Heart left ventricle (tissue), 13 donors: Measurements from ENCODE around the gene THADA.

Source experiments
- POLR2A ChIP-seq, 2 donors: fragments of 450-650 bp; IDR thresholded peaks; one replicate each; pipeline ENCODE4 v1.6.1; 2017; ENCODE audit warnings: antibody characterized with exemption in 2 of 2, mild to moderate bottlenecking in 2 of 2, moderate library complexity in 2 of 2
- TF ChIP-seq, protein P1 (sequence below), 12 donors: fragments of 200-600 bp; sonication (generic) in 4 of 12; IDR thresholded peaks; one replicate each; pipeline versions ENCODE4 v1.5.0 to v1.8.0; 2018 to 2022; ENCODE audit warnings: antibody characterized with exemption in 12 of 12, mild to moderate bottlenecking in 5 of 12
- donor health status: ischemic (EF 13 %, LVEDD 7.1; RV severe dilation, severe dysfunction).
- donor health status: DM: no; HTN: yes; CAD: no.
- donor health status: DM: no; HTN: no; CAD: no.
- donor health status: ischemic (EF 25% LVEDD 6.9; RV normal size, moderate dysfunction).
- donor health status: ischemic (EF 25% LVEDD 5.7; RV mildly dilated, moderate dysfunction).
- donor health status: ischemic (EF 35%, LVEDD 5.7; RV mildly dilated, moderate dysfunction).
- donor health status: nonischemic (EF 11% LVEDD 7.7; RV severe dilation, severe dysfunction).
- donor health status: DM: yes; HTN: yes; CAD: no.
- donor health status: PGD.
- donor health status: ischemic (EF 29% LVEDD 5.4; RV normal size, mild dysfunction).
- donor health status: nonischemic (EF 23%, LVEDD 6.1; RV moderate dilation, normal function).

DNA sequence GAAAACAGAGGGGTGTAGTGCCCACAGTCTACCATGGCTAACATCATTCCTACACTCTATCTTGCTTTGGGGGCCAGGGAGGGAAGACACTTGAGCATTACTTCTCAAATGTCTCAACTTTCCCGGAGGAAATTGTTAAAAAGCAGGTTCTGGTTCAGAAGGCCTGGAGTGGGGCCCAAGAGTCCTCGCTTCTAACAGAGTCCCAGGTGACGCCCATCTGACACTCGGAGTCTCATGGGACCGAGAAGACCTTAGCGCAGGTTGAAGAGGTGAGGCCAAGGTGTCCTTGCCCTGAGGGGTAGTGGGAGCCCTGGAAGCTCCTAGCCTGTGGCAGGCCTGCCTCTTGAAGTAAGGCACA is 409.5 kb downstream of the THADA start:
- TF ChIP-seq, protein P1, sequence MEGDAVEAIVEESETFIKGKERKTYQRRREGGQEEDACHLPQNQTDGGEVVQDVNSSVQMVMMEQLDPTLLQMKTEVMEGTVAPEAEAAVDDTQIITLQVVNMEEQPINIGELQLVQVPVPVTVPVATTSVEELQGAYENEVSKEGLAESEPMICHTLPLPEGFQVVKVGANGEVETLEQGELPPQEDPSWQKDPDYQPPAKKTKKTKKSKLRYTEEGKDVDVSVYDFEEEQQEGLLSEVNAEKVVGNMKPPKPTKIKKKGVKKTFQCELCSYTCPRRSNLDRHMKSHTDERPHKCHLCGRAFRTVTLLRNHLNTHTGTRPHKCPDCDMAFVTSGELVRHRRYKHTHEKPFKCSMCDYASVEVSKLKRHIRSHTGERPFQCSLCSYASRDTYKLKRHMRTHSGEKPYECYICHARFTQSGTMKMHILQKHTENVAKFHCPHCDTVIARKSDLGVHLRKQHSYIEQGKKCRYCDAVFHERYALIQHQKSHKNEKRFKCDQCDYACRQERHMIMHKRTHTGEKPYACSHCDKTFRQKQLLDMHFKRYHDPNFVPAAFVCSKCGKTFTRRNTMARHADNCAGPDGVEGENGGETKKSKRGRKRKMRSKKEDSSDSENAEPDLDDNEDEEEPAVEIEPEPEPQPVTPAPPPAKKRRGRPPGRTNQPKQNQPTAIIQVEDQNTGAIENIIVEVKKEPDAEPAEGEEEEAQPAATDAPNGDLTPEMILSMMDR (IDR thresholded peaks at IDR 0.05): no peak
- TF ChIP-seq POLR2A (IDR thresholded peaks at IDR 0.05): no peak
